RCC 7860 (cell line): ENCODE measurements around the gene EEF1G.
"Not testable (repeated sequence)": the region's sequence is repeated elsewhere in the genome, so short reads cannot be mapped to it uniquely, and the experiment has no call there.

ENCODE experiments used
- DNase-seq: peaks from one replicate; pipeline ENCODE4 v3.0.0-alpha.2; 2015; ENCODE audit warnings: low spot score
- FAIRE-seq: peaks from 2 replicates; lab custom pipeline; 2012; peaks lifted over from hg19 to GRCh38; lab: Jason Lieb, UNC

Gene EEF1G

DNA sequence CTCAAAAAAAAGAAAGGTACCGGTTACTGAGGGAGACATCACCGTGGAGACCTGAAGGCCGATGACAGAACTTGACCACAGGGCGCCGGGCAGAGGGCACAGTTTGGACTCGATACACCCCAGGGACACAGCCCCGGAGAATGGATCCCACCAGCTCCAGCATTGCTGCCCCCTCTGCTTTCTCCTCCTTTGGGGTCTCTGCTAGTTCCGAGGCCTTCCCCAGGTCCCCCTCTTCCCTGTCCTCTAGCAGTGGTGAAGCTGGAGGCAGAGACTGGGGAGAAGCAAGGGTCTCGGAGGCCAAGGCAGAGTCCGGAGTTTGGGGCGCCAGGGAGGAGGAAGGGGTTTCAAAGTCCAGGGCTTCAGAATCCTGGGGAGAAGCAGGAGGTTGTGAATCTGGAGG lies 4.8 kb upstream of the EEF1G start:
- no peak for FAIRE-seq

GRCh38 chr11:62577046-62577714 lies 3.5 kb upstream of the EEF1G start:
- no peak for FAIRE-seq
- DNase-seq = no peak

More for the DNA sequence above, 4.8 kb upstream of the EEF1G start:
- no peak for DNase-seq

- DNase-seq (no peak), FAIRE-seq (no peak)
Observed at GRCh38 chr11:62575837-62576236, 2.1 kb upstream of the EEF1G start.

GRCh38 chr11:62575156-62575555 lies 1.5 kb upstream of the EEF1G start:
- no peak for DNase-seq
- FAIRE-seq = no peak

GRCh38 chr11:62574363-62575071 lies 826 bp upstream of the EEF1G start:
- DNase-seq = no peak
- FAIRE-seq = no peak

GRCh38 chr11:62573006-62573591 lies 592 bp downstream of the EEF1G start:
- DNase-seq (no peak), FAIRE-seq (no peak)

- no peak for DNase-seq
- no peak for FAIRE-seq
Observed at GRCh38 chr11:62572431-62572830, 1.3 kb downstream of the EEF1G start.

DNA sequence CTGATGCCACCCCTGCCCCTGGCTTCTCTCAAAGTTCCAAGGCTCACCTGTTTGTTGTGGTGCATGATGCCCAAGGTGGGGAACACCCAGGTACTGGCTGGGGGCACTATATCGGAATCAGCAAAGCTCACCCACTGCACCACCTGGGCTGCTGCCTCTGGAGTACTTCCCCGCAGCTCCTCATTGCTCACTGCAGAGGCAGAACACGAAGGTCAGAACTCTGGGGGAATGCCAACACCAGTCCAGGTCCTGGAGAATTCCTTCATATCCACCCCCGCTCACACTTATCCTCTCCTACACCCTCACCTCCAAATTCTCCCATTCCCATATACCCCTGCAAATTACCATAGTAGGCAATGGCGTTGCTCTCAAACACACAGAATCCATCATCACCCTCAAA lies 2.2 kb downstream of the EEF1G start:
- DNase-seq, FAIRE-seq: not testable (repeated sequence)

DNA sequence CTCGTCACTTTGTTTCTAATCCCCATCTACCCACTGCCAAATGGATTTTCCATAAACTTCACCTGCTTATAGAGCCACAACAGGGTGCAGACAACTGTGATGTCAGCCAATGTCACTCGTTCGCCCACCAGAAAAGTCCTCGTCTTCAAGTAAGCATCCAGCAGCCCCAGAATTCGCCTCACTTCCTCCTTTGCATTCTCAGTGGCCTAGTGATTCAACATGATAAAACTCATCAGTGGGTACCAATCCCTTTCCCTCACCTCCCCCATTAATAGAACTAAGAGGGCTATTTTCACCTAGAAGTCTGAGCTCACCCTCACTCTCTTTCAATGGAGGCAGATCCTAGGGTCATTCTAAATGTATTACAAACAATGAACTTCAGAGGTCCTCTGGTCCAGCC lies 2.8 kb downstream of the EEF1G start:
- not testable (repeated sequence) for DNase-seq, FAIRE-seq

DNA sequence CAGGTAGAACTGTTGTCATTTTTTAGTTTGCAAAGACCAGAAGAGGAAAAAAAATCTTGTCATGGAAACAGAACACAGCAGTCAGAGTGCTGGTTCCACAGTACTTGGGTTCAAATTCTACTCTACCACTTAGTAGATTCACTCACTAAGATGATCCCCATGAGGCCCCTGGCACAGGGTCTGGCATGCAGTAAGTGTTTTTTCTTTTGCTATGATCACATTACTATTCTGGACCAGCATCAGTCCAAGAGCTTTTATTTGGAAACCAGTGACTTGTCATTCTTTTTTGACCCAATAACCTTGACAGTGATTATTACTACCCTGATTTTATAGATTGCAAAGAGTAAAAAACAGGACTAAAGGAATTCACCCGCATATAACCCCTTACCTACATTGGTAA lies 4.1 kb downstream of the EEF1G start:
- DNase-seq = no peak
- FAIRE-seq = no peak

DNA sequence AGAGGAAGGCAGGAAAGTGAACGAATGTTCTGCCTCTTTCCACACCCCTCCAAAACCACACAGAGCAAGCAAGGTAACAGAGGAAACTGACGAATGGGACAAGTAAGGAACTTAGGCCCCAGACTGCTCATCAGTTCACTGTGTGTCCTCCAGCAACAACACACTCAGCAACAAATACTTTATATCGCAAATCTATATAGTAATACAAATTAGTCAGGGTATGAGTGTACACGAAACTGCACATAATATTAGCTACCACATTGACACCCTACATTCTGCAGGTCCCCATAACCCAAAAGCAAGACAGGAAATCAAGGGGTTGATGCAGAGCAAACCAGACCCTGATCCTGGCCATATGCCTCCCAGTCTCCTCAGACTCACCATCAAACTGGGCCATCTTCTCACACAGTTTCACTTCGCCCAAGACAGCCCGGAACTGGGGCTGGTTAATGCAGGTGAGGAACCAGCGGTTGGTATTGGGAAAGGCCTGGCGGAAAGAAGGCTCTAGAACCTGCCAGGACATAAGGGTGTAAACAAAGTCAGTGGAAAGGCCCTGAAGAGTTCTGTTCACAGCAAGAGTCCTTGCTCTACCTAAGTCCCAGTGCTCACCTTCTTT lies 6.6 kb downstream of the EEF1G start:
- DNase-seq = no peak
- FAIRE-seq = no peak

DNA sequence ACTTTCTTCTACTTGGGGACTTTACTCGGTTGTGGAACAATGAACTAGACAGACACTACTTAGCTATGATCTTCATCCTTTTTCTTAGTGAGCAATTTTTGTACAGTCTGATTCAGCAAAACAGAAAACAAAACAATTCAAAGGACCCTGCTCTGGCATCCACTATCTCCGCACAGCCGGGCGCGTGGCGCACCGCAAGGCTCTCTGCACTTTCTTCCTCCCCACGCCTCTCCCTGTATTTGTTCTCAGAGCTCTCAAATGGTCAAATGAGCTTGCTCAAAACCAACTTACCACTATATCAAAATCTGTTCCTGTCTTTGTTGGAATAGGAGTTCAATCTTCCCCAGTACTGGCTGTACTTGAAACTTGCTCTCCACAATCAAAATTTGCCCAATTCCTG lies 7.4 kb downstream of the EEF1G start:
- FAIRE-seq (no peak), DNase-seq (no peak)

DNA sequence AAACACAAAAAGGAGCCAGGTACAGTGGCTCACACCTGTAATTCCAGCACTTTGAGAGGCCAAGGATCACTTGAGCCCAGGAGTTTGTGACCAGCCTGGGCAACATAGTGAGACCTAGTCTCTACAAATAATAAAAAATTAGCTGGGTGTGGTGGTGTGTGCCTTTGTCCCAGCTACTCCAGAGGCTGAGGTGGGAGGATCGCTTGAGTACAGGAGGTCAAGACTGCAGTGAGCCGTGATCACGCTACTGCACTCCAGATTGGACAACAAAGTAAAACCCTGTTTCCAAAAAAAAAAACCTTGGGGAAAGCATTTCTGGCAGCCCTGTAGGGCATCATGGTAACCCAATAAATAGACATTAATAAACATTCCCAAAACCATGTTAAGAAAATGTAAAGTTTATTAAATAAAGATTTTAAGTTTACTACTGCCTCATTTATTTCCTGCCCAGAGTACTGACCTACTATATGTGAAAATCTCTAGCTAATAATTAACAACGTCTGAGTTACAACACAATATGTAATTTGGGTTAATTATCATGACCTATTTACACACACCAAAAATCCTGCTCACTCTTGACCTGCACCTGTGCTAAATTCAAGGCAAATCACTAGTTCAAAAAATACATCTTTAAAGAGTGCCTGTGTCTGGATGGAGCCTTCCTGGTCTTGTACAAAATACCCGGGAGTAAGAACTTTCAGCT lies 8.4 kb downstream of the EEF1G start:
- no peak for FAIRE-seq
- DNase-seq = no peak

- FAIRE-seq, DNase-seq: not testable (repeated sequence)
Observed at GRCh38 chr11:62561677-62562230, 11.9 kb downstream of the EEF1G start.

DNA sequence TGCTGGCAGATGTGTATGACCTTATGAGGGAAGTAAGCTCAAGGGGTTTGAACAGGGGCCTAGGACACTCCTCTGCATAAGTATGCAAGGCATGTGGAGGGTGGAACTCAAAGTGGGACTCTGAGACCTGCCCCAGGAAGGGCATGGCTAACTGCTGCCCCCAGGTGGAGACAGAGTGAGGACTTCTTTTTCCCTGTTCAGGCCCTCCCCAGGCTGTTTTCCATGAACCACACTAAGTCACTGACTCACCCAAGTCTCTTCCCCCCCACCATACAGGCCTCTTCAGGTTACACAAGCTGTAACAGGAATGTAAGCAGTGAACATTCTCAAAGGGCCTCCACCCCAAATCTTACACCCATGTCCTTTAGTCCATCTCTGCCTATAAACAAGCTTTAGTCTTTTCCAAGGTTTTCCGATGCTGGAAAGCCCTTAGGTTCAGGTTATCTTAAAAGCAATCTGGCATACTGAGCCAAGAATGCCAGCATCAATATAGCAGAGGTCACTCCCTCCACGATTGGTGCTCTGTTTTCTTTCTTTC lies 13.1 kb downstream of the EEF1G start:
- FAIRE-seq (peak; percentile 75), DNase-seq (peak; percentile 88)

GRCh38 chr11:62559626-62560025 lies 14.1 kb downstream of the EEF1G start:
- not testable (repeated sequence) for FAIRE-seq, DNase-seq

GRCh38 chr11:62559204-62559603 lies 14.5 kb downstream of the EEF1G start:
- DNase-seq (no peak), FAIRE-seq (no peak)

- no peak for FAIRE-seq
Observed at GRCh38 chr11:62558669-62559068, 15.0 kb downstream of the EEF1G start.

DNA sequence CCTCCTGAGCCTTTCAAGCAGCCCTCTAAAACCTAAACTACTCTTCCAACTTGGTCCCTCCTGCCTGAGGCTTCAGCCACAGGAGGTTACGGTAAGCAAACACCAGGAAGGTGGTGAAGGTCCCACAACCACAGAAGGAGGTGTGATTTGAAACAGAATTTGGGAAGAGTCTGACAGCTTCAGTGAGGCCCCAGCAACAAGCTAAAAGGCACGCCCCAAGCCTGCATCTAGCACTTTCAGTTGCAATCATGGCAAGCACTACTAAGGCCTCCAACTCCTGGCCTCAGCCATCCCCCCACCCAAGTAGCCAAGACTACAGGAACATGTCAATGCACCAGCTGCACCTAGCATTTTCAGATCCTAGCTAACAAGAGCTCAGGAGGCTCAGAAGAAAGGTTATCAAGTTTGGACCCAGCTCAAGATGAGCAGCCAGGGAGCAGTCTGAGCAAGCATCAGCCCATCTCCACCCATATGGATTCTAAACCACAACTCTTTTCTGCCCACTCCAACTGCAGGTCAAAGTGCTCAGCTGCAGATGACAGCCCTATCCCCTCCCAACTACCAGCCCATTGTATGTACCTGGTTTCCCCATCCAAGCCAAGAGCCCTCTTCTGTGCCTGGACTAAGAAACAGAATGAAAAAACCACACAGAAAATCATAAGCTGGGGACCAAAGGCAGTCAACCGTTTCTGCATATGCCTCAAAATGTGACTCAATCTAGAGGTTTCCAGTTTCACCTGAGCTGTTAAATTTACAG lies 16.6 kb downstream of the EEF1G start:
- FAIRE-seq (peak; percentile 79), DNase-seq (peak; percentile 51)

More at GRCh38 chr11:62558669-62559068, 15.0 kb downstream of the EEF1G start:
- no peak for DNase-seq
